Colonic mucosa (tissue), 4 donors: ENCODE data around the gene CENPN. TPM values are rescaled to one million over a fixed set of nuclear protein-coding genes. Genes with fewer than 3 reads are reported as not detected.

Experiments used
- DNase-seq: peaks from one replicate; pipeline ENCODE4 v3.0.0-alpha.2; 2020
- H3K27ac ChIP-seq: fragments of 200-600 bp; one replicate; pipeline ENCODE4 v1.8.0; 2021
- H3K27me3 ChIP-seq: fragments of 200-600 bp; one replicate; pipeline ENCODE4 v1.8.0; 2021
- H3K36me3 ChIP-seq: fragments of 200-600 bp; one replicate; pipeline ENCODE4 v1.8.0; 2021
- H3K4me1 ChIP-seq: fragments of 200-600 bp; one replicate; pipeline ENCODE4 v1.8.0; 2021; ENCODE audit warnings: mild to moderate bottlenecking
- H3K4me3 ChIP-seq: fragments of 200-600 bp; one replicate; pipeline ENCODE4 v1.8.0; 2021
- H3K9ac ChIP-seq, 2 donors: one replicate each; pipeline ENCODE4 v1.7.0; 2013; ENCODE audit warnings: control low read depth in 2 of 2, low read depth in 2 of 2, low read length in 2 of 2
- H3K9me3 ChIP-seq: fragments of 200-600 bp; one replicate; pipeline ENCODE4 v1.8.0; 2021
- CTCF ChIP-seq: fragments of 200-600 bp; IDR thresholded peaks from one replicate; pipeline ENCODE4 v1.8.0; 2022; ENCODE audit warnings: antibody characterized with exemption, mild to moderate bottlenecking
- intact Hi-C: fragments of 100-400 bp; cut with DNase I; formaldehyde crosslinking; loops from one replicate; pipeline ENCODE4 v1.14.1; 2022
- total RNA-seq, 2 donors: library from RNA; stranded (reverse); fragmentation: NEBNext Ultra II Directional in 1 of 2; extraction: Animal tissue kit (Norgen Biotek cat#: 25700) in 1 of 2; gene quantifications; one replicate each; pipeline ENCODE4 v1.2.1, GENCODE V29; 2021
- donor health status: healthy.
- donor health status: DM: no; HTN: no; CAD: no.
- donor health status: DM: no; HTN: no; CAD: no.

Gene CENPN
- total RNA-seq, 2 donors from 2014 or later: 9.3 to 28.7 TPM

GRCh38 chr16:80985611-80986010, 21.4 kb upstream of the CENPN start:
- Histone ChIP-seq H3K36me3 (no peaks in the 10 kb centered on the region), H3K4me3 (no peak overlapping the region), H3K4me1 (peaks cover 5% of the 10 kb centered on the region), H3K27me3 (no peaks in the 10 kb centered on the region), H3K9ac (no peak overlapping the region), H3K9me3 (no peaks in the 10 kb centered on the region), H3K27ac (no peak overlapping the region)
- DNase-seq: no peak
- no peak for TF ChIP-seq CTCF
- intact Hi-C loops: no loop called here

GRCh38 chr16:80986557-80986956, 20.5 kb upstream of the CENPN start:
- Histone ChIP-seq H3K4me1 (peaks cover 5% of the 10 kb centered on the region), H3K9me3 (no peaks in the 10 kb centered on the region), H3K9ac (no peak overlapping the region), H3K4me3 (no peak overlapping the region), H3K27me3 (no peaks in the 10 kb centered on the region), H3K27ac (no peak overlapping the region), H3K36me3 (no peaks in the 10 kb centered on the region)
- TF ChIP-seq CTCF: no peak
- intact Hi-C loops: no loop called here
- DNase-seq: no peak

- no peaks in the 10 kb centered on the region for H3K9me3 ChIP-seq
- no peaks in the 10 kb centered on the region for H3K36me3 ChIP-seq
- DNase-seq: no peak
- H3K9ac ChIP-seq: no peak overlapping the region
- no peaks in the 10 kb centered on the region for H3K27me3 ChIP-seq
- intact Hi-C loops: no loop called here
- TF ChIP-seq CTCF: no peak
- no peaks in the 10 kb centered on the region for H3K4me1 ChIP-seq
- no peak overlapping the region for H3K4me3 ChIP-seq
- H3K27ac ChIP-seq: no peak overlapping the region
Measured at GRCh38 chr16:80988756-80989155, 18.3 kb upstream of the CENPN start.

- Histone ChIP-seq H3K27ac (no peak overlapping the region), H3K27me3 (no peaks in the 10 kb centered on the region), H3K36me3 (no peaks in the 10 kb centered on the region), H3K4me1 (no peaks in the 10 kb centered on the region), H3K4me3 (no peak overlapping the region), H3K9ac (no peak overlapping the region), H3K9me3 (no peaks in the 10 kb centered on the region)
- DNase-seq: no peak
- intact Hi-C loops: no loop called here
- TF ChIP-seq CTCF: no peak
Measured at GRCh38 chr16:80989801-80990200, 17.2 kb upstream of the CENPN start.

- Histone ChIP-seq H3K4me3 (no peak overlapping the region), H3K9ac (no peak overlapping the region), H3K27me3 (no peaks in the 10 kb centered on the region), H3K9me3 (no peaks in the 10 kb centered on the region), H3K36me3 (no peaks in the 10 kb centered on the region), H3K4me1 (no peaks in the 10 kb centered on the region), H3K27ac (no peak overlapping the region)
- intact Hi-C loops: no loop called here
- TF ChIP-seq CTCF: no peak
- DNase-seq: no peak
Measured at GRCh38 chr16:80990577-80990976, 16.4 kb upstream of the CENPN start.

- TF ChIP-seq CTCF: no peak
- H3K9ac ChIP-seq: no peak overlapping the region
- no peaks in the 10 kb centered on the region for H3K36me3 ChIP-seq
- no peak overlapping the region for H3K27ac ChIP-seq
- H3K9me3 ChIP-seq: no peaks in the 10 kb centered on the region
- no peak for DNase-seq
- intact Hi-C loops: no loop called here
- H3K4me3 ChIP-seq: no peak overlapping the region
- H3K27me3 ChIP-seq: no peaks in the 10 kb centered on the region
- H3K4me1 ChIP-seq: no peaks in the 10 kb centered on the region
Measured at GRCh38 chr16:80990978-80991377, 16.0 kb upstream of the CENPN start.
